H9 (cell line): ENCODE results near the gene FABP3. TPM values are rescaled to one million over a fixed set of nuclear protein-coding genes. Genes with fewer than 3 reads are reported as not detected.

Source experiments
- DNase-seq: peaks from one replicate; pipeline ENCODE4 v3.0.0-alpha.2; 2017
- H2AFZ ChIP-seq: one replicate; pipeline ENCODE4 v1.6.1; 2013; ENCODE audit warnings: mild to moderate bottlenecking, low read length, control low read depth, moderate library complexity
- H2AK5ac ChIP-seq: 2 replicates; pipeline ENCODE4 v1.6.1; 2013; ENCODE audit warnings: low read length, control low read depth, mixed read lengths; ENCODE audit not compliant: insufficient read length
- H2BK120ac ChIP-seq: one replicate; pipeline ENCODE4 v1.6.1; 2013; ENCODE audit warnings: low read depth, mild to moderate bottlenecking, low read length, control low read depth, inconsistent platforms; ENCODE audit not compliant: poor library complexity, severe bottlenecking
- H2BK12ac ChIP-seq: 2 replicates; pipeline ENCODE4 v1.6.1; 2013; ENCODE audit warnings: low read length, control low read depth, mixed read lengths, low read depth; ENCODE audit not compliant: insufficient read length
- H2BK15ac ChIP-seq: 2 replicates; pipeline ENCODE4 v1.6.1; 2013; ENCODE audit warnings: low read depth, low read length, control low read depth
- H2BK20ac ChIP-seq: one replicate; pipeline ENCODE4 v1.6.1; 2013; ENCODE audit warnings: low read depth, mild to moderate bottlenecking, low read length, control low read depth, inconsistent platforms; ENCODE audit not compliant: poor library complexity, severe bottlenecking
- H2BK5ac ChIP-seq: 2 replicates; pipeline ENCODE4 v1.6.1; 2013; ENCODE audit warnings: low read length, control low read depth, mixed read lengths; ENCODE audit not compliant: insufficient read length
- H3K14ac ChIP-seq: 2 replicates; pipeline ENCODE4 v1.6.1; 2013; ENCODE audit warnings: low read length, control low read depth; ENCODE audit not compliant: insufficient read depth
- H3K18ac ChIP-seq: 2 replicates; pipeline ENCODE4 v1.6.1; 2013; ENCODE audit warnings: low read depth, mild to moderate bottlenecking, mixed read lengths, low read length, control low read depth; ENCODE audit not compliant: insufficient read length
- H3K23ac ChIP-seq: 2 replicates; pipeline ENCODE4 v1.6.1; 2013; ENCODE audit warnings: low read length, control low read depth, mixed read lengths, low read depth; ENCODE audit not compliant: insufficient read length
- H3K23me2 ChIP-seq: 2 replicates; pipeline ENCODE4 v1.6.1; 2013; ENCODE audit warnings: low read depth, mild to moderate bottlenecking, mixed read lengths, low read length, control low read depth; ENCODE audit not compliant: insufficient read length, poor library complexity, severe bottlenecking
- H3K27ac ChIP-seq: 2 replicates; pipeline ENCODE4 v1.5.1; 2013; ENCODE audit warnings: low read length, control low read depth, mixed read lengths, low read depth; ENCODE audit not compliant: insufficient read length
- H3K27me3 ChIP-seq: 2 replicates; pipeline ENCODE4 v1.6.1; 2013; ENCODE audit warnings: low read length, control low read depth, inconsistent platforms; ENCODE audit not compliant: insufficient read depth
- H3K4ac ChIP-seq: 2 replicates; pipeline ENCODE4 v1.6.1; 2013; ENCODE audit warnings: low read depth, mild to moderate bottlenecking, control low read depth, inconsistent platforms, low read length, moderate library complexity
- H3K4me1 ChIP-seq: 2 replicates; pipeline ENCODE4 v1.6.1; 2013; ENCODE audit warnings: low read length, control low read depth, inconsistent platforms; ENCODE audit not compliant: insufficient read depth
- H3K4me2 ChIP-seq: 2 replicates; pipeline ENCODE4 v1.6.1; 2013; ENCODE audit warnings: low read length, control low read depth, mixed read lengths; ENCODE audit not compliant: insufficient read length, insufficient read depth
- H3K56ac ChIP-seq: 2 replicates; pipeline ENCODE4 v1.6.1; 2013; ENCODE audit warnings: low read depth, mild to moderate bottlenecking, mixed read lengths, low read length, control low read depth; ENCODE audit not compliant: insufficient read length
- H3K79me1 ChIP-seq: 2 replicates; pipeline ENCODE4 v1.6.1; 2013; ENCODE audit warnings: low read depth, mild to moderate bottlenecking, moderate library complexity, low read length, control low read depth, inconsistent platforms; ENCODE audit not compliant: insufficient read depth, poor library complexity, severe bottlenecking
- H3K79me2 ChIP-seq: 2 replicates; pipeline ENCODE4 v1.6.1; 2013; ENCODE audit warnings: low read length, control low read depth, inconsistent platforms; ENCODE audit not compliant: insufficient read depth
- H3K9ac ChIP-seq: 2 replicates; pipeline ENCODE4 v1.6.1; 2013; ENCODE audit warnings: low read length, control low read depth, mixed read lengths; ENCODE audit not compliant: insufficient read length; ENCODE audit errors: extremely low read depth
- H3K9me3 ChIP-seq: one replicate; pipeline ENCODE4 v1.6.1; 2013; ENCODE audit warnings: low read depth, low read length, inconsistent platforms; ENCODE audit not compliant: control insufficient read depth
- H3T11ph ChIP-seq: one replicate; pipeline ENCODE4 v1.6.1; 2013; ENCODE audit warnings: mild to moderate bottlenecking, low read length, control low read depth, inconsistent platforms
- H4K20me1 ChIP-seq: one replicate; pipeline ENCODE4 v1.6.1; 2013; ENCODE audit not compliant: control insufficient read depth, insufficient read length, insufficient read depth
- H4K5ac ChIP-seq: 2 replicates; pipeline ENCODE4 v1.6.1; 2013; ENCODE audit warnings: low read depth, mild to moderate bottlenecking, mixed read lengths, low read length, control low read depth; ENCODE audit not compliant: insufficient read length
- H4K8ac ChIP-seq: replicated peaks from 2 replicates; pipeline ENCODE4 v1.6.1; 2013; ENCODE audit warnings: low read length, control low read depth, mixed read lengths, low read depth; ENCODE audit not compliant: insufficient read length
- H4K91ac ChIP-seq: 2 replicates; pipeline ENCODE4 v1.6.1; 2013; ENCODE audit warnings: low read depth, mild to moderate bottlenecking, moderate library complexity, mixed read lengths, low read length, control low read depth; ENCODE audit not compliant: insufficient read length
- H3K27ac Mint-ChIP-seq, 3 experiments: 2 replicates in 2 of 3; 3 replicates in 1 of 3; pipeline ENCODE4 v1.8.0; 2020 to 2021; ENCODE audit warnings: mixed read lengths in 3 of 3, mild to moderate bottlenecking in 1 of 3, moderate library complexity in 1 of 3
- H3K27me3 Mint-ChIP-seq: 2 replicates; pipeline ENCODE4 v1.8.0; 2021; ENCODE audit warnings: low read depth, mild to moderate bottlenecking, moderate library complexity, mixed read lengths
- H3K36me3 Mint-ChIP-seq, 3 experiments: 2 replicates in 2 of 3; 3 replicates in 1 of 3; pipeline ENCODE4 v1.8.0; 2020 to 2021; ENCODE audit warnings: low read depth in 3 of 3, mixed read lengths in 3 of 3; ENCODE audit not compliant: insufficient read depth in 1 of 3
- H3K4me1 Mint-ChIP-seq, 2 experiments: 2 replicates each; pipeline ENCODE4 v1.8.0; 2020; ENCODE audit warnings: mixed read lengths in 2 of 2
- H3K4me3 Mint-ChIP-seq, 2 experiments: 2 replicates in 1 of 2; 3 replicates in 1 of 2; pipeline ENCODE4 v1.8.0; 2020 to 2021; ENCODE audit warnings: mild to moderate bottlenecking in 2 of 2, mixed read lengths in 2 of 2, moderate library complexity in 1 of 2
- H3K9me3 Mint-ChIP-seq, 2 experiments: 2 replicates in 1 of 2; 3 replicates in 1 of 2; pipeline ENCODE4 v1.8.0; 2020; ENCODE audit warnings: mild to moderate bottlenecking in 2 of 2, mixed read lengths in 2 of 2, moderate library complexity in 1 of 2
- CTCF ChIP-seq: fragments of 200-600 bp; sonication (generic); conservative IDR thresholded peaks from 3 replicates; pipeline ENCODE4 v1.8.0; 2021; ENCODE audit warnings: antibody characterized with exemption, mild to moderate bottlenecking
- WGBS: extraction: QIAGEN DNeasy Blood & Tissue Kit; methylation state at CpG from one replicate; pipeline ENCODE4 v1.1.7; 2013; ENCODE audit warnings: missing lambda C conversion rate, low lambda C conversion rate, mixed read lengths; ENCODE audit not compliant: insufficient read length; ENCODE audit errors: extremely low coverage; 5-methylcytosine and 5-hydroxymethylcytosine counted together
- total RNA-seq: library from RNA; stranded (reverse); gene quantifications from 2 replicates; pipeline ENCODE4 v1.2.1, GENCODE V29; 2021

FABP3 gene
- total RNA-seq, 1 experiment from 2014 or later: 9.0 TPM

GRCh38 chr1:31396633-31397351, 23.9 kb upstream of the FABP3 start:
- Histone ChIP-seq H3K18ac (no peak overlapping the region), H2BK15ac (no peak overlapping the region), H3K79me2 (no peaks in the 10 kb centered on the region), H3K4me2 (no peak overlapping the region), H2AK5ac (no peak overlapping the region), H2BK20ac (no peak overlapping the region), H3K4ac (no peak overlapping the region), H3K23me2 (no peaks in the 10 kb centered on the region), H3K27me3 (no peaks in the 10 kb centered on the region), H3K9ac (no peak overlapping the region), H2AFZ (no peak overlapping the region), H2BK120ac (no peak overlapping the region), H3K14ac (no peak overlapping the region), H3K27ac (no peak overlapping the region), H3K56ac (no peak overlapping the region), H2BK5ac (no peak overlapping the region), H3K23ac (no peak overlapping the region), H3K4me1 (no peaks in the 10 kb centered on the region), H3T11ph (no peak overlapping the region), H4K5ac (no peak overlapping the region), H4K8ac (no peak overlapping the region), H4K20me1 (no peaks in the 10 kb centered on the region), H2BK12ac (no peak overlapping the region), H3K9me3 (no peaks in the 10 kb centered on the region), H3K79me1 (no peaks in the 10 kb centered on the region), H4K91ac (no peak overlapping the region)
- peak; percentile 69 for TF ChIP-seq CTCF
- H3K9me3 Mint-ChIP-seq: no peaks in the 10 kb centered on the region
- no peak overlapping the region for H3K4me3 Mint-ChIP-seq
- peaks cover 25% of the 10 kb centered on the region for H3K27me3 Mint-ChIP-seq
- DNase-seq: no peak
- no peaks in the 10 kb centered on the region for H3K36me3 Mint-ChIP-seq
- WGBS: no CpG with 5 or more reads among the region's 3 CpGs
- peaks cover 4 to 10% of the 10 kb centered on the region in 2 experiments; a peak in 2 of 4 replicates for H3K4me1 Mint-ChIP-seq
- H3K27ac Mint-ChIP-seq: no peak overlapping the region
